Thymus (tissue), 11 donors: ENCODE measurements around the gene NAGA. TPM values are rescaled to one million over a fixed set of nuclear protein-coding genes. Genes with fewer than 3 reads are reported as not detected.

Source experiments
- DNase-seq, 9 donors: peaks; one replicate each; pipeline ENCODE4 v3.0.0-alpha.2; 2013; ENCODE audit warnings: low spot score in 9 of 9, low read depth in 6 of 9, missing footprints in 1 of 9
- H3K27ac ChIP-seq, 2 donors: one replicate each; pipeline ENCODE4 v1.5.1; 2013; ENCODE audit warnings: control low read depth in 1 of 2, low read depth in 1 of 2, low read length in 1 of 2, mild to moderate bottlenecking in 1 of 2, moderate library complexity in 1 of 2
- H3K27me3 ChIP-seq, 2 donors: one replicate each; pipeline ENCODE4 v1.5.1; 2013; ENCODE audit warnings: low read length in 1 of 2; ENCODE audit not compliant: control insufficient read depth in 2 of 2, insufficient read depth in 1 of 2
- H3K36me3 ChIP-seq, 2 donors: one replicate each; pipeline ENCODE4 v1.5.1; 2013; ENCODE audit warnings: low read length in 1 of 2, mild to moderate bottlenecking in 1 of 2, moderate library complexity in 1 of 2; ENCODE audit not compliant: control insufficient read depth in 2 of 2, insufficient read depth in 2 of 2
- H3K4me1 ChIP-seq, 2 donors: one replicate each; pipeline ENCODE4 v1.5.1; 2013; ENCODE audit warnings: low read length in 2 of 2; ENCODE audit not compliant: control insufficient read depth in 2 of 2, insufficient read depth in 2 of 2
- H3K4me3 ChIP-seq, 2 donors: one replicate each; pipeline ENCODE4 v1.5.1; 2013; ENCODE audit warnings: low read length in 2 of 2, control low read depth in 1 of 2, mild to moderate bottlenecking in 1 of 2
- H3K9me3 ChIP-seq, 2 donors: one replicate each; pipeline ENCODE4 v1.5.1; 2013; ENCODE audit warnings: low read length in 1 of 2, mild to moderate bottlenecking in 1 of 2; ENCODE audit not compliant: control insufficient read depth in 2 of 2, insufficient read depth in 1 of 2
- WGBS: extraction: QIAGEN DNeasy Blood & Tissue Kit; methylation state at CpG from one replicate; pipeline ENCODE4 v1.1.7; 2013; 5-methylcytosine and 5-hydroxymethylcytosine counted together
- polyA plus RNA-seq: library from polyadenylated mRNA; stranded (reverse); fragments of 200-250 nt; gene quantifications from one replicate; pipeline ENCODE4 v1.2.3, GENCODE V29; 2013
- total RNA-seq: library from RNA; stranded (reverse); fragments of 120-200 nt; gene quantifications from one replicate; pipeline ENCODE4 v1.2.4, GENCODE V29; 2013
- donor health status: healthy.

Gene NAGA
- total and polyA plus RNA-seq, 2 donors, result 10.6 to 18.1 TPM

DNA sequence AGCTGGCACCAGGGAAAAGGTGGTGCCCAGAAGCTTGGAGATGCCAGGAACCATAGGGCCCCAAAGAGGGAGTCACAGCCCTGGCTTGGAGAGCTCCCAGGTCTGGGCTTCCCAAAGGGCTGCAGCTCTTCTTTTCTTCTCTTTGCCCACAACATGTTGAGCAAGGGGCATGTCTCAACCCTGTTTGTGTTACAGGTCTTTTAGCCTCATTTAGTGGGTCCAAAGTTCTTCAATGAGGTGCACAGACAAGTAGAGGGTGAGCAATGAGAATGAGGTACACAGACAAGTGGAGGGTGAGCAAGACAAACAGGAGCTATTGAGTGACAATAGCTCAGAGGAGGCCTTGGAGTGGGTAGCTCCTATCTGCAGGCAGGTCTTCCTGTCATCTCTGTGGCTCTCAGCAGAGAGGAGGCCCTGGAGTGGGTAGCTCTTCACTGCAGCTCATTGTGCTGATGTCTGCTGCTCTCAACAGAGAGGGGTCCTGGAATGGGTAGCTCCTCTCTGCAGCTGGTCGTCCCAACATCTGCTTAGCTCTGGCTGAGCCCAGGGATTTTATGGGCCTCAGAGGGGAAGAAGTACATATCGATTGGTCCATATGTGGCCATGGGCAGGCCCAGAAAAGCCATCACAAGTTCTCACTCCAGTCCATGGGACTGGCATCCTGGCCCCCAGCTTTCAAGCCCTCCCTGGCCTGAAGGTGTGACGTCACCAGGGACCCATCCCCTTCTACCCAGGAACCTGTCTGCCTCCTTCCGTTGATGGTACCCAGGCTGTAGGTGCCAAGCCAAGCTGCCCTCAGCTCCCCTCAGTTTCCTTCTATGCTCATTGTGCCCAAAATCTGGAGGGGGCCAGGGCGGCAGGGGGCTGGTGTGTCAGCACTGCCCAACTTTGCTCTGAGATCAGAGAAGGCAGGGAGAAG is 37.1 kb downstream of the NAGA start:
- H3K4me3 ChIP-seq, result no peak overlapping the region
- H3K27me3 ChIP-seq, result no peaks in the 10 kb centered on the region
- no peaks in the 10 kb centered on the region for H3K4me1 ChIP-seq
- no peaks in the 10 kb centered on the region for H3K36me3 ChIP-seq
- no peak overlapping the region for H3K27ac ChIP-seq
- peaks cover 0 to 18% of the 10 kb centered on the region in 2 donors for H3K9me3 ChIP-seq
- no peak for DNase-seq
- 98% methylated on average over 5 of the region's 5 CpGs for WGBS

DNA sequence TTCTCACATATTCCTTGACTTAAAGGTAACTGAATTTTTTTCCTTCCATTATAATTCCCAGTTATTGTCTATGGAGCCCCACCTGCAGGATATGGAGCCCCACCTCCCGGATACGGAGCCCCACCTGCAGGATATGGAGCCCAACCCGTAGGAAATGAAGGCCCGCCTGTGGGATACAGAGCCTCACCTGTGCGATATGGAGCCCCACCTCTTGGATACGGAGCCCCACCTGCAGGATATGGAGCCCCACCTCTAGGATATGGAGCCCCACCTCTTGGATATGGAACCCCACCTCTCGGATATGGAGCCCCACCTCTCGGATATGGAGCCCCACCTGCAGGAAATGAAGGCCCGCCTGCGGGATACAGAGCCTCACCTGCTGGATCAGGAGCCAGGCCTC is 43.9 kb downstream of the NAGA start:
- Histone ChIP-seq H3K27ac (no peak overlapping the region), H3K9me3 (no peaks in the 10 kb centered on the region)
- WGBS, result 95% methylated on average over 10 of the region's 10 CpGs

DNA sequence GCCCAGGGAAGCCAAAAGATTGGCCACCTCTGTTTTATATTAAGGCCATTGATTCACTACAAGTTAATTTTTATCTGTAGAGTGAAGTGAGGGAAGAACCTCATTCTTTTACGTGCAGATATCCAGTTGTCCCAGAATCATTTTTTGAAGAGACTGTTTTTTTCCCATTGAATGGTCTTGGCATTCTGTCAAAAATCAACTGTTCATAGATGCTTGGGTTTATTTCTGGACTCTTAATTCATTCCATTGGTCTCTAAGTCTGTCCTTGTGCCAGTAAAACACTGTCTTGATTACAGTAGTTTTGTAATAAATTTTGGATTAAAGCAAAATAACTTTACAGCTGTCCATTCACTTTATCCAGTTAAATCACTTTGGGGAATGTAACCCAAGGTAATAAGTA is 45.2 kb downstream of the NAGA start:
- Histone ChIP-seq H3K27me3 (no peaks in the 10 kb centered on the region), H3K9me3 (no peaks in the 10 kb centered on the region), H3K27ac (no peak overlapping the region), H3K4me3 (no peak overlapping the region), H3K36me3 (no peaks in the 10 kb centered on the region), H3K4me1 (no peaks in the 10 kb centered on the region)
- no peak for DNase-seq
- 96% methylated on average over 1 of the region's 1 CpG for WGBS

More for the DNA sequence above, 43.9 kb downstream of the NAGA start:
- no peak for DNase-seq
- Histone ChIP-seq H3K4me3 (no peak overlapping the region), H3K4me1 (no peaks in the 10 kb centered on the region), H3K27me3 (no peaks in the 10 kb centered on the region), H3K36me3 (no peaks in the 10 kb centered on the region)

DNA sequence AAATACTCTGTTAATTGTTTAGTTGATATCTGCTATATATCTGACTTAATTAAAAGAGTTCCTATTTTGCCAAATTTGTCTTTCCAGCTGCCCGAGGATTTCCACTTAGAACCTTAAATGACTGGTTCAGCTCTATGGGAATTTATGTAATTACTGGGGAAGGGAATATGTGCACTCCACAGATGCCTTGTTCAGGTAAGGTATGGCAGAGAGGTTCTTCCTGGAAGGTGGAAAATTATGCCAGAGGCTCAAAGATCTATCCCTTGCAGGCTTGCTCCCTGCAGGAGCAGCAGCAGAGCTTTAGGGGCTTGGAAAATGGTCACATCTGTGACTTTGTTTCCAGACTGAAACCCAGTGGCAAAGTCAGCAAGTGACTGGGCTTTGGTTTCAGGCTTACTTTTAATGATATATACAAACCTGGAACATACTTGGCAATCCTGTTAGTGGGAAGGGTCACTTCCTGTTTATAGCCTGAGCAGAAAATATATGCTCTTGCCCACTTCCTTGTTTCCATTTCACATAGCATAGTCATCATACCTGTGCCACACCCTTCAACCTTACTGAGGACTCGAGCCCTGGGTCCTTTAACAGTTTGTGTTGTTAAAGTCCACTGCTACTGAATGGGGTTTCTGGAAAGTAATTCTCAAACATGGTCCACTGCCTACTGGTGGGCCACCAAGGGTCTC is 48.3 kb downstream of the NAGA start:
- DNase-seq, result peak in 1 of 9 donors; percentile 9
- Histone ChIP-seq H3K27ac (no peak overlapping the region), H3K36me3 (no peaks in the 10 kb centered on the region), H3K27me3 (no peaks in the 10 kb centered on the region), H3K4me1 (no peaks in the 10 kb centered on the region), H3K9me3 (no peaks in the 10 kb centered on the region), H3K4me3 (no peak overlapping the region)
- 88% methylated on average over 2 of the region's 2 CpGs for WGBS

DNA sequence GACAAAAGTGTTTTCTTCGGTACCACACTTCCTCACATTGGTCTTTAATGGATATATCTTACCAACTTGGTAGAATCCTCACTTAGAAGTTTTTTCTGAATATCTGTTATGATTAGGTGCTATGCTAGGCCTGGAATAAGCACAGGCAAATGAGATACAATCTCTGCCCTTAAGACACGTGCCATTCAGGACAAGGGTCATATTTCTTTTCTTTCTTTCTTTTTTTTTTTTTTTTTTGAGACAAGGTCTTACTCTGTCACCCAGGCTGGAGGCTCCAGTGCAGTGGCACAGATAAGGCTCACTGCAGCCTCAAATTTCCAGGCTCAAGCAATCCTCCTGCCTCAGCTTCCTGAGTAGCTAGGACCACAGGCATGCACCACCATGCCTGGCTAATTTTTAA is 49.0 kb downstream of the NAGA start:
- 92% methylated on average over 2 of the region's 2 CpGs for WGBS
- Histone ChIP-seq H3K36me3 (no peaks in the 10 kb centered on the region), H3K27me3 (peaks cover 0 to 2% of the 10 kb centered on the region in 2 donors), H3K4me3 (no peak overlapping the region), H3K9me3 (no peaks in the 10 kb centered on the region), H3K4me1 (no peaks in the 10 kb centered on the region), H3K27ac (no peak overlapping the region)
- DNase-seq, result no peak

DNA sequence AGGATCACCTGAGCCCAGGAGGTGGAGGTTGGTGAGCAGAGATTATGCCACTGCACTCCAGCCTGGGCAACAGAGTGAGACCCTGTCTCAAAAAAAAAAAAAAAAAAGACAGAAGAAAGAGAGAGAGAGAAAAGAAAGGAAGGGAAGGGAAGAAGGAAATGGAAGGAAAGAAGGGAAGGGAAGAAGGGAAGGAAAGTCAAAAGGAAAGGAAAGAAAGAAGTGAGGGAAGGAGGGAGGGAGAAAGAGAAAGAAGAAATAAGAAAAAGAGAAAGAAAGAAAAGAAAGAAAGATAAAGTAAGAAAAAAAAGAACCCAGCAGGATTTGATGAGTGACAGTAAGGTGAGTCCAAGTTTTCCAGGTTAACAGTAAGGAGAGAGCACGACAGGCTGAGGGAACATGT is 52.4 kb downstream of the NAGA start:
- H3K36me3 ChIP-seq, result no peaks in the 10 kb centered on the region
- peaks cover 0 to 2% of the 10 kb centered on the region in 2 donors for H3K27me3 ChIP-seq
- no peaks in the 10 kb centered on the region for H3K9me3 ChIP-seq
- 91% methylated on average over 1 of the region's 1 CpG for WGBS
- H3K4me3 ChIP-seq, result no peak overlapping the region
- DNase-seq, result no peak
- H3K27ac ChIP-seq, result no peak overlapping the region
- no peaks in the 10 kb centered on the region for H3K4me1 ChIP-seq

DNA sequence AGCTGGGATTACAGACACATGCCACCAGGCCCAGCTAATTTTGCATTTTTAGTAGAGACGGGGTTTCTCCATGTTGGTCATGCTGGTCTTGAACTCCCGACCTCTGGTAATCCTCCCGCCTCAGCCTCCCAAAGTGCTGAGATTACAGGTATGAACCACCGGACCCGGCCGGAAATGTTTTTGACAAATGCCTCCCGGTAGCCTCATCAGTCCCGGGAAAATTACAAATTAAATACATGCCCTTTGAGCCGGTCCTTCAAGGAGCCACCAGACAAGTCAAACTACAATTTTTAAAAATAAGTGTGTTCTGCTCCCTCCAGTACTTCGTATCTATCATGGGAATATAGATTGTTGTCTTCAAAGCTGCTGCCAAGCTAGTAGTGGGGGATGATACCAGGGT is 54.5 kb downstream of the NAGA start:
- Histone ChIP-seq H3K27ac (no peak overlapping the region), H3K36me3 (no peaks in the 10 kb centered on the region), H3K27me3 (peaks cover 0 to 2% of the 10 kb centered on the region in 2 donors), H3K4me3 (no peak overlapping the region), H3K4me1 (no peaks in the 10 kb centered on the region), H3K9me3 (peaks cover 0 to 3% of the 10 kb centered on the region in 2 donors)
- DNase-seq, result no peak
- WGBS, result 97% methylated on average over 10 of the region's 10 CpGs

DNA sequence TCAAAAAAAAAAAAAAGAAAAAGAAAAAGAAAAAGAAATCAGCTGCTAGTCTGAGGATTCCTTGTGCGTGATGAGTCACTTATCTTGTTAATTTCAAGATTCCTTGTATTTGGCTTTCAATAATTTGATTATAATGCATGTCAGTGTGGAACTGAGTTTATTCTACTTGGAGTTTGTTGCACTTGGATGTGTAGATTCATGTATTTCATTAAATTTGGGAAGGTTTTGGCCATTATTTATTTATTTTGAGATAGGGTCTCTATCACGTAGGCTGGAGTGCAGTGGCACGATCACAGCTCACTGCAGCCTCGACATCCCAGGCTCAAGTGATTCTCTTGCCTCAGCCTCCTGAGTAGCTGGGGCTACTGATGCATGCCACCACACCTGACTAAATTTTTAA is 57.2 kb downstream of the NAGA start:
- H3K36me3 ChIP-seq, result no peaks in the 10 kb centered on the region
- no peak for DNase-seq
- 97% methylated on average over 4 of the region's 4 CpGs for WGBS
- peaks cover 0 to 2% of the 10 kb centered on the region in 2 donors for H3K27me3 ChIP-seq
- H3K9me3 ChIP-seq, result peaks cover 0 to 6% of the 10 kb centered on the region in 2 donors
- no peak overlapping the region for H3K4me3 ChIP-seq
- H3K4me1 ChIP-seq, result no peaks in the 10 kb centered on the region
- H3K27ac ChIP-seq, result no peak overlapping the region

DNA sequence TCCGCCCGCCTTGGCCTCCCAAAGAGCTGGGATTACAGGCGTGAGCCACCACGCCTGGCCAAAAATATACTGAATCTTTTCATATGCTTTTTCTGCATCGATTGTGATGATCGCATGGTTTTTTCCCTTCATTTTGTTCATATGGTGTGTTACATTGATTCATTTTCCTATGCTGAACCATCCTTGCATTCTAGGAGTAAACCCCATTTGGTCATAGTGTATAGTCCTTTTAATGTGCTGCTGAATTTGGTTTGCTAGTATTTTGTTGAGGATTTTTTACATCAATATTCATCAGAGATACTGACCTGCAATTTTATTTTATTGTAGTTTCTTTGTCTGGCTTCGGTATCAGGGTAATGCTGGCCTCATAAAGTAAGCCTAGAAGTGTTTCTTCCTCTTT is 59.8 kb downstream of the NAGA start:
- no peak for DNase-seq
- H3K9me3 ChIP-seq, result peaks cover 0 to 6% of the 10 kb centered on the region in 2 donors
- no peak overlapping the region for H3K27ac ChIP-seq
- no peaks in the 10 kb centered on the region for H3K27me3 ChIP-seq
- H3K4me3 ChIP-seq, result no peak overlapping the region
- no peaks in the 10 kb centered on the region for H3K36me3 ChIP-seq
- whole genome bisulfite sequencing, result 98% methylated on average over 7 of the region's 7 CpGs
- no peaks in the 10 kb centered on the region for H3K4me1 ChIP-seq
